ENCODE results near the gene DGKH.

Gene DGKH, protein sequence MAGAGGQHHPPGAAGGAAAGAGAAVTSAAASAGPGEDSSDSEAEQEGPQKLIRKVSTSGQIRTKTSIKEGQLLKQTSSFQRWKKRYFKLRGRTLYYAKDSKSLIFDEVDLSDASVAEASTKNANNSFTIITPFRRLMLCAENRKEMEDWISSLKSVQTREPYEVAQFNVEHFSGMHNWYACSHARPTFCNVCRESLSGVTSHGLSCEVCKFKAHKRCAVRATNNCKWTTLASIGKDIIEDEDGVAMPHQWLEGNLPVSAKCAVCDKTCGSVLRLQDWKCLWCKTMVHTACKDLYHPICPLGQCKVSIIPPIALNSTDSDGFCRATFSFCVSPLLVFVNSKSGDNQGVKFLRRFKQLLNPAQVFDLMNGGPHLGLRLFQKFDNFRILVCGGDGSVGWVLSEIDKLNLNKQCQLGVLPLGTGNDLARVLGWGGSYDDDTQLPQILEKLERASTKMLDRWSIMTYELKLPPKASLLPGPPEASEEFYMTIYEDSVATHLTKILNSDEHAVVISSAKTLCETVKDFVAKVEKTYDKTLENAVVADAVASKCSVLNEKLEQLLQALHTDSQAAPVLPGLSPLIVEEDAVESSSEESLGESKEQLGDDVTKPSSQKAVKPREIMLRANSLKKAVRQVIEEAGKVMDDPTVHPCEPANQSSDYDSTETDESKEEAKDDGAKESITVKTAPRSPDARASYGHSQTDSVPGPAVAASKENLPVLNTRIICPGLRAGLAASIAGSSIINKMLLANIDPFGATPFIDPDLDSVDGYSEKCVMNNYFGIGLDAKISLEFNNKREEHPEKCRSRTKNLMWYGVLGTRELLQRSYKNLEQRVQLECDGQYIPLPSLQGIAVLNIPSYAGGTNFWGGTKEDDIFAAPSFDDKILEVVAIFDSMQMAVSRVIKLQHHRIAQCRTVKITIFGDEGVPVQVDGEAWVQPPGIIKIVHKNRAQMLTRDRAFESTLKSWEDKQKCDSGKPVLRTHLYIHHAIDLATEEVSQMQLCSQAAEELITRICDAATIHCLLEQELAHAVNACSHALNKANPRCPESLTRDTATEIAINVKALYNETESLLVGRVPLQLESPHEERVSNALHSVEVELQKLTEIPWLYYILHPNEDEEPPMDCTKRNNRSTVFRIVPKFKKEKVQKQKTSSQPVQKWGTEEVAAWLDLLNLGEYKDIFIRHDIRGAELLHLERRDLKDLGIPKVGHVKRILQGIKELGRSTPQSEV

DNA sequence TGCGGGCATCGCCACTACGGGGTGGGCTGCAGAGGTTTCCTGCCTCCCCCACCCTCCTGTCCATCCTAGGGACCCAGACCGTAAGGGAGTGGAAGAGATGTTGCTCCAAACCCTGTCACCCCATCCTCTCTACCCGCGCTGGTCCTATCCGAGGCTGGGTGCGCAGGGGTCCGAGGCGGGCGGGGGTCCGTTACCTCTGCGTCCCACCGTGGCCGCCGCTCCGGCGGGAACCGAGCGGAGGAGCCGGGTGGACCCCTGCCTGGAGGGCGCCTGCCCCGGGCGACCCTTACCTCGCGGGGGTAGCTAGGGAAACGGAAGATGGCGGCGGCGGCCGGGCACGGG lies at the start of gene DGKH:
DGKH (plus strand) TSS at position 307 of the 342 bp plus-strand sequence. CDS start 126 bp downstream, outside the sequence.
- in situ Hi-C loops (cut with HindIII; ENCODE audit: low sequenced_read_pairs): loop anchor here (25.0 kb wide), 1 partner anchor 386 kb away; no protein-coding TSS in a partner anchor

DNA sequence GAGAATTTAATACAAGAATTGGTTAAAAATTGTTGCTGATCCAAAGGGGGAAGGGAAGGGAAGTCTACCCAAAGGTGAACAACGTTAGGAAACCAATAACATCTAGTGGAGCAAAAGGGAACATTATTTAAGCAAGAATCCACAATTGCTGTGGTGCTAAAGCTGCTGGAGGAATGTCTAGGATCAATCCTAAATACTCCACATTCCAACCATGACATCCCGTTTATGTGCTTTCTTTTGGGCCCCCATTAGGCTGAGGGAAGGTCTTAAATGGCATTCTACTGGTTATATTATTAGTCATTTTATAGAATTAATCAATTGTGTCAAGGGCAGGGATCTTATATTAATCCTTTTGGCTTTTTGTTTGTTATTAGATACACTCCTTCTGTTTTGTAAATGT lies 47.6 kb upstream of the DGKH start:
- in situ Hi-C loops (cut with HindIII; ENCODE audit: low sequenced_read_pairs): no loop called here

DNA sequence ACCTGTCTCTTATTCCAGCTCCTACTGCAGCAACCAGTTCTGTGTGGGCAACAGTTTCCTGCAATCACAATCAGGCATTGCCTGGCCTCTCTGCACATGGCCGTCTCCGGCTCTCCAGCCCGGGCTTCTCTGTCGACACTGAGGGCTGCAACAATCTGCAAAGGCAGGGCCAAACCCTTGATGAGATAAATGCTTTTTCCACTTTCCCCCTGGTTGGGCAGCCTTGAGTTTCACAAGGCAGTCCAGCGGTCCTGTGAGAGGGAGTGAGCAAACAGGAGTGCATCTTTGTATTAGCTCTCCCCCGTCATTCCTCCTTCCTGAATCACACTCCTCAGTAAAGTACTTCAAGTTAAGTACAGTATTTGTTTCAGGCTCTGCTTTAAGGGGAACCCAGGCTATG lies 46.9 kb upstream of the DGKH start:
- in situ Hi-C loops (cut with HindIII; ENCODE audit: low sequenced_read_pairs): no loop called here

DNA sequence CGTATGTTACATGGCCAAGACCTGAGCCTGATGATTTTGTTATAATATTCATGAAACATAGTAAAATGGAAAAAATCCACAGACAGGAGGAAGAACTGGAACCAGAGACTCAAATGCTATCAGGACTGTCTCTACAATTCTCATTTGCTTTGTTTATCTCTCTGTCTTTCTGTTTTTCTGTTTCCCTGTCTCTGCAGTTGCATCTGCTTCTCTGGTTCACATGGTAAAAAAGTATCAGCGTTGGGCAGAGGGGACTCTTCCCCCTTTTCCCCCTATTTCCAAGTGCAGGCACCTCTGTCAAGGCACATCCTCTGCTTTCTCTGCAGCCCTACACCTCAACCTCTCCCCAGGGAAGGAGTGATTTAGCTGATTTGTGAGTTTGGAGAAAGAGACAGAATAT lies 46.4 kb upstream of the DGKH start:
- in situ Hi-C loops (cut with HindIII; ENCODE audit: low sequenced_read_pairs): no loop called here

DNA sequence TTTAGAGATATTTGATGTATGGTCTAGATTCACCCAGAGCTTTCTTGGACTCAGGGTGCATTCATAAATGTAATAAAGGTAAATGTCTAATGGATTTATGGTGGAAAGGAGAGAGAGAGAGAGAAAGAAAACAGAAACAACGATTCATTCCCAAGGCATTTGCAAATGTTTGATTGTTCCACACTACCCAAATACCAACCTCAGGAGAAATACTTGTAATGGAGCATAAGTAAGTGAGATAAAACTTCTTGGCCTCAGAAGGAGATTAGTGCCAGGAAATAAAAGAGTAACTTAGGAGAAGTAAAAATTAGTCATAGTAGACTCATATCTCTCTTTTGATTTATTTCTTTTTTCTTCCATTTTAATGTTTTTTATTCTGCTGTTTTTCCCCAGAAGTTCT lies 40.6 kb upstream of the DGKH start:
- in situ Hi-C loops (cut with HindIII; ENCODE audit: low sequenced_read_pairs): no loop called here

DNA sequence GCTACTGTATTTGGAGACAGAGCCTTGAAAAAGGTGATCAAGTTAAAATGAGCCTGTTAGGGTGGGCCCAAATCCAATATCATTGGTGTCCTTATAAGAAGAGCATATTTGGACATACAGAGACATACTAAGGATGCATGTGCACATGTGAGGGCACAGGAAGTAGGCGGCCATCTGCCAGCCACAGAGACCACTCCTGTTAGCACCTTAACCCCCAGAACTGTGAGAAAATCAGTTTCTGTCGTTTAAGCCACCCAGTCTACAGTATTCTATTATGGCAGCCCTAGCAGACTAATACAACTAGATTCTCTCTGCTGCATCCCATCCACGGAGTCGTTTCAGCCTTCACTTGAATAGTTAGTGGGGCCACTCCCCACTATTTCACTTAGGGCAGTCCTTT lies 39.4 kb upstream of the DGKH start:
- in situ Hi-C loops (cut with HindIII; ENCODE audit: low sequenced_read_pairs): no loop called here

DNA sequence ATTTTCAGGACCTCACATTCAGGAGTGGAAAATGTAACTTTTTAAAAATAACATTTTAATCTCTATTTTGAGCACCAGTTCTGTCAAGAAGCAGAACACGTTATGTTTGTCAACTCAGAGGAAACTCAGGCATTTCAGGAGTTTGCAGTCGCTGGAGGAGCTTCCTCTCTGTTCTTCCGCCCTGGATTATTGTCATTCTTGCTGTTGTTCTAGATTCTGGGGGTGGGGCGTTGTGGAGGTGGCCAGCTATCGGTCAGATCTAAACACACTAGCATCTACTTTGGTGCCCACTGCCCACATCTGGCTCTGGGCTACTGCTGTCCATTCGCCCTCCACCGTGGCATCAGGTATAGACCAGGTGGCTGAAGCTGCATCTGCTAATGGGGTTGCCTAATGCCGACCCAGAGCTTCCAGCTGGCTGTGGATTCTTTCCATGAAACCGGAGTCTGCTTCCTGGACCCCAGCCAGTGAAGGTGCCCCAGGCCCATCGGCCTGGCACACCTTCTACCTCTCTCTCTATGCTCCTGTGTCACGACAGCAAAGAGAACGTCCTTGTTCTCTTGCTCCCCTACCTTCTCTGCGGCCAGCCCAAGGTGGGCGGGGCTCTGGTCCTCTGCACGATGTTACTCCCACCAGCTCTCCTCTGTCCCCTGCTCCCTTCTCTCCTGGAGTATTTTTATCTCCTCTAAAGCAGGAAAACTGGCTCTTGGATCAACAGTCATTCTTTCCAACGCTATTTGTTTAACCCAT lies 36.7 kb upstream of the DGKH start:
- in situ Hi-C loops (cut with HindIII; ENCODE audit: low sequenced_read_pairs): no loop called here

DNA sequence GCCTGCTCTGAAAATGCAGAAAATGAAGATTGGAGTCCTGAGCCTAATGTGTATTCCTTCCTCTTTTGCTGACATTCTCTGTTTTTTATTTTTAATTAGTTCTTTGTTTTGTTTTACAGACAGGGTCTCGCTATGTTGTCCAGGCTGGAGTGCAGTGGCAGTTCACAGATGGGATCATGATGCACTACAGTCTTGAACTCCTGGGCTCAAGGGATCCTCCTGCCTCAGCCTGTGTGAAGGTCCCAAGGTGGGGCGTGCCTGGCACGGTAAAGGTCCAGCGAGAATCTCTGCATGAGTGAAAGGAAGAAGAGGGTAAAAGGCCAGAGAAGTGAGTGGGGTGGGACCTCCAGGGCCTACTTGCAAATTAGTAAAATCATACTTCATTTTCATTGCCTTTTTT lies 34.3 kb upstream of the DGKH start:
- in situ Hi-C loops (cut with HindIII; ENCODE audit: low sequenced_read_pairs): no loop called here

DNA sequence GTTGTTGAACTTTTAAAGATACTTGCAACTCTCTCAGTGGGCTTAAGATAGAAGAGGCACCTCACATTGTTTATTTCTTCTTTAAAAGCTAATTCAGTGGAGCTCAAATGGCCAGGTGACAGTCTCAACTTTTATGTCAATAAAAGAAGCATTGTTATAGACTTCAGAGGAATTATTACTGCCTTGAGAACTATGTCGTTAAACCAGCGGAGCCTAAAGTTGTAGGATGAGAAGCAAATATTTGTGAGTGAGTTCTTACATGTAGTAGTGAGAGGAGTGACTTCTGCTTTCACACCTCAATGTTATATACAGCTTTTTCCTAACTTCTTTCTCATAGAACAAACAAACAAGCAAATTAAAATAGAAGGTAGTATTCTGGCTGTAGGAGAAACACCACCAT lies 31.2 kb upstream of the DGKH start:
- in situ Hi-C loops (cut with HindIII; ENCODE audit: low sequenced_read_pairs): no loop called here

DNA sequence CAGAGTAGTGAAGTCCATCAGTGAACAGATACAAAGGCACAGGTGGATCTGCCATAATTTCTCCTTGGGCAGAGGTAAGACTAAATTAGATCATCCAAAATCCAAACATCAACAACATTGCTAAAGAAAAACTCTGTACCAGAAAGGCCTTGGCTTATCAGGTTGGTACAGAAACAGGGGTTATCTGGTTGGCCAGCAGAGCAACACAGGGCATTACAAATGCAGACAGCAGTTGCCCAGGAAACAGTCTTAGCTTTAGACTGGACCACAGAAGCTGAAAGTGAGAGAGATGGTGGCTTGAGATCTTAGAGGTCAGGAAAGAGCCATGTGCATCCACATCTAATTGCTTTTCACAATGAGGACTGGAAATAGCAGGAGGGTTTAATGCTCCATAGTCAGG lies 26.6 kb upstream of the DGKH start:
- in situ Hi-C loops (cut with HindIII; ENCODE audit: low sequenced_read_pairs): no loop called here

DNA sequence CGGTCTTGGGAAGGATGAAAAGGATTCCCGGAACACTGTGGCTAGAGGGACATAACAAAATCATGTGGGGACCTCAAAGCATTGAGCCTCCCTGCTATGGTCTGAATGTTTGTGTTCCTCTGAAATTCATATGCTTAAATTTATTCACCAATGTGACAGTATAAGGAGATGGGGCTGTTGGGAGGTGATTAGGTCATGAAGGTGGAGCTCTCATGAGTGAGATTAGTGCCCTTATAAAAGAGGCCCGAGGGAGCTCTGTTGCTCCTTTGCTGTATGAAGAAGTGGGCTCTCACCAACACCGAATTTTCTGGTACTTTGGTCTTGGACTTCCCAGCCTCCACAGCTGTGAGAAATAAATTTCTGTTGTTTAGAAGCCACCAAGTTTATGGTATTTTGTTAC lies 26.1 kb upstream of the DGKH start:
- in situ Hi-C loops (cut with HindIII; ENCODE audit: low sequenced_read_pairs): no loop called here

DNA sequence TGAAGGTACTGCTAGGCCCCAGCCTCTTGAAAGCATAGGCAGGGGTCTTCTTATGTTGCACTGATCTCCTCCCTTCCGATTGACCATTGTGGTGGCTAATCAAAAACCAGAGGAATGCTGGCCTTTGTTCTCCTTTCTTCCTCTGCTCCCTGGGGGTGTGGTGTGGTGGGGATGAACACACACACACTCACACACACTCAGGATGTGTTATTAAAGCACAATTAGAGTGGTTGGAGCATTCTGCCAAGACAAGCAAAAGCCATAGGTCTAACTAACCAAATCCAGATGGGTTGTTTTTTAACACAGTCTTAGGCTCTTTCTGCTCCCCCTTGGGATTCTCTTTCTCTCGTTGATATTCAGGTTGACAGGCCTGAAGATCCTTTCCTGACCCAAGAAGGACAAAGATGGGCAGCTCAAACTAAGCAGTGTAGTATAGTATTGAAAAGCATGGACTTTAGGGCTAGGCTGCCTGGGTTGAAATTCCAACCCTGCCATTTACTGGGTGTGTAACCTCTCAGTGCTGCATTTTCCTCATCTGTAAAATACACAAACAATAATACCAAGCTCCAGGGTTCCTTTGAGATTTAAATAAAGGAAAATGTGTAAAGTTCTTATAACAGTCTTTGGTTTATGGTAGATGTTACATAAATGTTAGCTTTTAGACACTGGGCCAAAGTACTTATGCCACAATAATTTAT lies 25.5 kb upstream of the DGKH start:
- in situ Hi-C loops (cut with HindIII; ENCODE audit: low sequenced_read_pairs): no loop called here

DNA sequence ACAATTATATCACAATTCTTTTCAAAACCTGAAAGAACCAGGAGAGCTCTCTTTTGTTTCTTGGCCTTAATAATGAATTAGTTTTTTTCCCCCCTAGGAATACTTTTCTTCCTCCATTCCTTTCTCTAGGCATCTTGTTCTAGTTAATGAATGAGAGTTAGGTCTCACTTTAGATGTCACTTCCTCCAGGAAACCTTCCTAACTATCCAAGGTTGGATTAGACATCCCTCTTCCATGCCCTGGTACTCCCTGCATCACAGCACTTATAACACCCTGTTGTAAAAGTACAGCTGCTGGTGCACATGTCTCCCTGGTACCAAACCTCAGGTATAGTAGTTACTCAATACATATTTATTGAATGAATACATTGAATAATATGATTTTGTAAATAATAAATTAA lies 21.2 kb upstream of the DGKH start:
- in situ Hi-C loops (cut with HindIII; ENCODE audit: low sequenced_read_pairs): loop anchor here (25.0 kb wide), 1 partner anchor 365 kb away; no protein-coding TSS in a partner anchor

DNA sequence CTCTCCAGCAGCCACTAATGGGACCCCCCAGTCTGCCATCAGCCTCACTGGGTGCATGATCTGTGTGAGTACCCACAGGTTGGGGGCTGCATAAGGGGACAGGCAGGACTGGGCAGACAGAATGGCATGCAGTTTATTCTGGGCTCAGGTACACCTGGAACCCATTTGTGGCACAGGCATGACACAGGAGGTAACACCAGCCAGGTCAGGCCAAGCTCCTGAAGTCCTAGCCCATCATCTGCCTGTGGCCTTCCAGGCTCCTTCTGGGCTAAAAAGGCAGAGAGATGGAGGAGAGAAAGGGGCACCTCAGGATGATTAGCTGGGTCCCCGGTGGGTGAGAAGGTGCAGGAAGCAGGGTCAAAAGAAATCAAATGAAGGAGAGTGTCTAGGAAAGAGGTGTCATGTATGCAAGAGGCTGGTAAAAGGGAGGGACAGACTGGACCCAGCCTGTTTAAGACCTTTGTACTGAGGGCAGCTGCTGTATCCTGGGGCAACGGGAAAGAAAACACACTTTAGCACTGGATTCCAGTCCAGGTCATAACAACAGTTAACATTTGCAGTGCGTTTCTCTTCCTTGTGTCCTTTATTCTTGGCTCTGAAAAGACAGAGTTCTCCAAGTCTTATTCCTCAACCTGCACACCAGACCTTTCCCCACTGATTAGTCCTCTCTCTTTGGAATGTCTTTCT lies 20.2 kb upstream of the DGKH start:
- in situ Hi-C loops (cut with HindIII; ENCODE audit: low sequenced_read_pairs): loop anchor here (25.0 kb wide), 1 partner anchor 366 kb away; no protein-coding TSS in a partner anchor

DNA sequence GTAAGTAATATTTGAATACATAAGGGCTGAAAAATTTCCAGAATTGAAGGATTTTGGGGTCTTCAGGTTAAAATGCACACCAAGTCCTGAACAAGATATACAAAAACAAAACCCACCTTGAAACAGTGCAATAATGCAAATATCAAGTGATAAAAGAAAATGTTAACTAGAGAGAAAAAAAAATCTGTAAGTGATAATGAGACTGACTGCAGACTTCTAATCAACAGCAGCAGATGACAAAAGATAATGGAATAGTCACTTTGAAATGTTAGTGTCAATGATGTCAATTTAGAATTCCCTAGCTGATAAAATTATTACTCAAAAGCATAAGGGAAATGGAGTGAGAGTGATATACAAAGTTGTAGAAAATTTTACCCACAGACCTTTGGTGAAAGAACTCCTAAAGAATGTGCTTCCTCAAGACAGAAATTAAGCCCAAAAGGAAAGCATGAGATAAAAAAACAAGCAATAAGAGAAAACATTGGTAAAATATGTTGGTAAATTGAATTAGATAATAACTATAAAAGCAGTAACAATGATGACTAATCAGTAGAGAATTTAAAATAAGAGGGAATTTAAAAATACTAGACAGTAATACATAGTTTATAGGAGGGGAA lies 12.4 kb upstream of the DGKH start:
- in situ Hi-C loops (cut with HindIII; ENCODE audit: low sequenced_read_pairs): loop anchor here (25.0 kb wide), 1 partner anchor 374 kb away; no protein-coding TSS in a partner anchor

DNA sequence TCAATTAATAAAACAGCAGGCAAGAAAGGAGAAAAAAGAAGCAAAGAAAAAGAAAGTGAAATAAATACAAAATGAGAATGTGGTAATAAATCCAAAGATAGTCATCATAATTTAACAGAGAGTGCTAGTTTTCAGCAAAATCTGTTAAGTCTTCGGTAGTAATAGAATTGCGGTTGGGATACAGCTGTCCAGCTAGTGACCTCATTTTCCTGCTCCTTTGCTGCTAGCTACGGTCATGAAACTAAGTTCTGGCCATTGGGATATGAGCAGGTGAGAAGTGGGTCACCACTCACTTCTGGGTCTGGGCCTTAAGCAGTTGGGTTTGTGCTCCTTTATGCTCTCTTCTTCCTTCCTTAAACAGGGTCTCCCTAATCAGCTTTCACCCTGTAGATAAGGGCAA lies 11.7 kb upstream of the DGKH start:
- in situ Hi-C loops (cut with HindIII; ENCODE audit: low sequenced_read_pairs): loop anchor here (25.0 kb wide), 1 partner anchor 374 kb away; no protein-coding TSS in a partner anchor

DNA sequence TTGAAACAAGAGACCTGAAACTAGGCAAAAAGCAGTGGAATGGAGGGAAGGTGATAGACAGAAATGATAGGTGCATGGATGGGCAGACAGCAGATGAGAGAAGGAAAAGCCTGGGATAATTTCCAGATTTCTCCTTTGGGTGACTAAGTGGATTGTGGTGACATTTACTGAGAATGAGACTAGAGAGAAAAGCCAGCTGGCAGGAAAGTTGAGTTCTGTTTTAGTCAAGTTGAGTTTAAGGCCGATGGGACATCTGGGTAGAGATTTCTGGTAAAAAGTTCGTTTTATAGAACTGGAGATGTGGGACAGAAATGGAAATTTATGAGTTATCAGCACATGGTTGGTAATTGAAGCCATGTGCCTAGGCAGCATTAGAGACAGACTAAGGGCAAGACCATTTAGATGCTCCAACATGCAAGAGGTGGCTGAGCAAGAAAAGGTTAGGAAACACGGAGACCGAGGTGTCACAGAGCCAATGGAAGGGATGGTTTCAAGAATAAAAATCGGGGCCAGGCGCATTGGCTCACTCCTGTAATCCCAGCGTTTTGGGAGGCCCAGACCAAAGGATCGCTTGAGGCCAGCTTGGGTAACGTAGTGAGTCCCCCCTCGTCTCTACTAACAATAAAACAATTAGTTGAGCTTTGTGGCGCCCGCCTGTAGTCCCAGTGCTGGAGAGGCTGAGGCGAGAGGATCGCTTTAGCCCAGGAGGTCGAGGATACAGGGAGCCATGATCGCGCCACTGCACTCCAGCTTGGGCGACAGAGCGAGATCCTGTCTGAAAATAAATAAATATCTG lies 9.6 kb upstream of the DGKH start:
- in situ Hi-C loops (cut with HindIII; ENCODE audit: low sequenced_read_pairs): loop anchor here (25.0 kb wide), 1 partner anchor 377 kb away; no protein-coding TSS in a partner anchor

DNA sequence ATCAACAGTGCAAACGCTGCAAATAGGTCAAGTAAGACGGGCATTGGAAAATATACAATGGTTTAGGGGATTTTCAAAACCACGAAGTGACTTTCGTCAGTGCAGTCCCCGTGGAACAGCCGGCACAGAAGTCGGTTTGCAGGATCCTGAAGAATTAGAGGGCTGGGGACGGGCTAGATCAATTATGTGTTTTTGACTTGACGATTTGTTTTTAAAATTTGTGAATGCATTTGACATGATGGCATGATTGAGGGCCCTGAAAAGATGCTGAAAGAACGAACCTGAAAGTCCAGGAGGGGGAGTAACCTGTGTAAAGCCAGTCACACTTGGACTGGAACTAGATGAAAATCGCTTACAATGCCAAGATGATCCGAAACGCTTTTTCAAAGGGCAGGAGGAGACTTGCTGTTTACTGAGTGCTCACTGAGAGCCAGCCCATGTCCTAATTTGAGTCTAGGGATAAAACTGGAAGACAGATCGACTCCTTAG lies 8.9 kb upstream of the DGKH start:
- in situ Hi-C loops (cut with HindIII; ENCODE audit: low sequenced_read_pairs): loop anchor here (25.0 kb wide), 1 partner anchor 377 kb away; no protein-coding TSS in a partner anchor

Data from endothelial cell of hepatic sinusoid (primary cell).